GM13977 (cell line): ENCODE measurements around the gene DACT2.

Experiments used
- DNase-seq: peaks from one replicate; pipeline ENCODE4 v3.0.0; 2012; ENCODE audit warnings: low spot score
- in situ Hi-C: fragments of 300-500 bp; cut with MboI; formaldehyde crosslinking; loops from one replicate; pipeline ENCODE4 v1.12.0; 2022; ENCODE audit warnings: low sequenced_read_pairs, low pct_unique_long_range_greater_than_20kb, mixed read lengths, inconsistent platforms; ENCODE audit not compliant: unreplicated experiment
- TF ChIP-seq, protein P1 (sequence below): IDR thresholded peaks from 2 replicates; pipeline ENCODE4 v1.5.1; 2012; ENCODE audit warnings: mild to moderate bottlenecking, control low read depth; ENCODE audit not compliant: insufficient read depth; ENCODE audit errors: extremely low read depth, missing control alignments

Gene DACT2

DNA sequence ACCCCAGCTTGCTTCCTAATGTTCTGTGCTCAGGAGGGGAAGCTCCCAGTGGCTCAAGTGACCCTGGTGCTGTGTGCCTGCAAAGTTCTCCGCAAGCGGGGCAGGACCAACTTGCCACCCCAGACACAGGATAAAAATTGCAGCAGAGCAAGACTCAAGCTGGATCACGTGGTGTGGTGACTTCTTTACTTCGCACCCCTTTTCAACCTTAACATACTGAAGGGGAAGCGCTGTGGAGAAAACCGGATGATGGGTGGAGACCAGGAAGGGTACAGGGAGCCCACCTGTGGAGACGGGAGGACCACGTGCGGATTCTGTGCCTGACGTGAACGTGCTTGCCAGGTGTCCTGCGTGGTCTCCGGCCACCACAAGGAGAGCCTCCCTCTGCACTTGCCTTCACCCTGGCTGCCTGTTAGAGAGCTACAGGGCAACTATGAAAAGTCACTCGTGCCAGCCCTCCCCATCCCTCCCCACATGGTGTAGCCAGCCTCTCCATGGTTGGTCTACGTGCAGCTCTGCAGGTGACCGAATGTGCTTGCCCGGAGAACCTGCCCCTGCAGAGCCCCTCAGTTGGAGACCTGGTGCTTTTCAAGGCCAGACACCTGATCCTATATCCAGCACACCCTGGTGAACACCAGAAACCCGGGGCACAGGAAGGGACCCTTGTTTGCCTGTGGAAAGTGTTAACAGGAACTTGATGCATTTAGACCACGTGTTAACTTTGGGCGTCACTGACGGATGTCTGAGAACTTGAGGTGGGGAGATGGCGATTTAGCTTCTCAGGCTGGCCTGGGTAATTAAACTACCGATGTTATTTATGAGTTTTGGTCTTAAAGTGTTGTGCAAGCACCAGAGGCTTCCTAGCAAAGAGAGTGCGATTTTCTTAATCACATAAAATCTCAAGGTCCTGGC is 23.9 kb upstream of the DACT2 start:
- in situ Hi-C loops = no loop called here
- TF ChIP-seq, protein P1, sequence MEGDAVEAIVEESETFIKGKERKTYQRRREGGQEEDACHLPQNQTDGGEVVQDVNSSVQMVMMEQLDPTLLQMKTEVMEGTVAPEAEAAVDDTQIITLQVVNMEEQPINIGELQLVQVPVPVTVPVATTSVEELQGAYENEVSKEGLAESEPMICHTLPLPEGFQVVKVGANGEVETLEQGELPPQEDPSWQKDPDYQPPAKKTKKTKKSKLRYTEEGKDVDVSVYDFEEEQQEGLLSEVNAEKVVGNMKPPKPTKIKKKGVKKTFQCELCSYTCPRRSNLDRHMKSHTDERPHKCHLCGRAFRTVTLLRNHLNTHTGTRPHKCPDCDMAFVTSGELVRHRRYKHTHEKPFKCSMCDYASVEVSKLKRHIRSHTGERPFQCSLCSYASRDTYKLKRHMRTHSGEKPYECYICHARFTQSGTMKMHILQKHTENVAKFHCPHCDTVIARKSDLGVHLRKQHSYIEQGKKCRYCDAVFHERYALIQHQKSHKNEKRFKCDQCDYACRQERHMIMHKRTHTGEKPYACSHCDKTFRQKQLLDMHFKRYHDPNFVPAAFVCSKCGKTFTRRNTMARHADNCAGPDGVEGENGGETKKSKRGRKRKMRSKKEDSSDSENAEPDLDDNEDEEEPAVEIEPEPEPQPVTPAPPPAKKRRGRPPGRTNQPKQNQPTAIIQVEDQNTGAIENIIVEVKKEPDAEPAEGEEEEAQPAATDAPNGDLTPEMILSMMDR = no peak
- no peak for DNase-seq

DNA sequence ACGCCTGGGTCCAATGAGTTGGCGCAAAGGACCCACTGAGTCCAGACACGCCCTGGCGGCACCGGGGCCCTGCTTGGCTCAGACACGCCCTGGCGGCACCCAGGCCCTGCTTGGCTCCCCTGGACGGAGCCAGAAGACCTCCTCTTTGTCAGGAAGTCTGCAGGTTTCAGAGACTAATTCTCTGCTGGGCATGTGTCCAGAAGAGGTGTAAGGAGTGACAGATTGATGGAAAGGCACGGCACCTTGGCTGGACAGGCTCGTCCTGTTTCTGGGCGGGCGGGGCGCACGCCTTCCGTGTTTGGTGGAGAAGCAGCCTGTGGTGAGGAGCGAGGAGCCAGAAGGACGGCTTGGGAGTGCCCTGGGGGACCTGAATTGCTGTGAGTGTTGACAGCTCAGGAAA is 23.1 kb upstream of the DACT2 start:
- DNase-seq = no peak
- in situ Hi-C loops = no loop called here
- TF ChIP-seq, protein P1 = no peak

DNA sequence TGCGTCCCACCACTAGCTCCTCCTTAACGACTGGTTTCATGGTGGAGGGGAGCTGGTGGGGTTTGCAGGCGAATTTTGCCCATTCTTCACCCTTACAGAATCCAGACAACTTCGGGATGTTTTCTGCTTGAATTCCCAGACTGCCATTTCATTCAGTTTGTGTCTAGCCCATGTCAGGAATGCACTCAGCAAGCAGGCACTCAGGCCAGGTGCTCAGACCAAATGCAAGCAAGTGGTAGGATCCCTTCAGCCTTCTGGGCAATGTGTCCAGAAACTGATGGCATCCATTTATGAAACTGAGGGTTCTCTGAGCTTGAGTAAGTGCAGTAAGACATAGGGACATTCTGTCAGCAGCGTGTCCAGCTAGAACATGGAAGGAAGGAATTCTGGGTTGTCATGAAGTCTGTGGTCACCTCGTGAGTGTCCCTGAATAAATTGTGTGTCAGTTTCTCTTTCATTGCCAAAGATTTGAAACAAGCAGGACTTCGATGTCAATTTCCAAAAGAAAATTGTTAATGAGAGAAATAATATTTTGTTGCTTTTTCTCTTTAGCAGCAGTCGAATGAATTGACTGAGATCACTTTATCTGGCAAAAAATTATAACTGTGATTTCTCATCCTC is 21.8 kb upstream of the DACT2 start:
- TF ChIP-seq, protein P1 = no peak
- no peak for DNase-seq
- in situ Hi-C loops = no loop called here

DNA sequence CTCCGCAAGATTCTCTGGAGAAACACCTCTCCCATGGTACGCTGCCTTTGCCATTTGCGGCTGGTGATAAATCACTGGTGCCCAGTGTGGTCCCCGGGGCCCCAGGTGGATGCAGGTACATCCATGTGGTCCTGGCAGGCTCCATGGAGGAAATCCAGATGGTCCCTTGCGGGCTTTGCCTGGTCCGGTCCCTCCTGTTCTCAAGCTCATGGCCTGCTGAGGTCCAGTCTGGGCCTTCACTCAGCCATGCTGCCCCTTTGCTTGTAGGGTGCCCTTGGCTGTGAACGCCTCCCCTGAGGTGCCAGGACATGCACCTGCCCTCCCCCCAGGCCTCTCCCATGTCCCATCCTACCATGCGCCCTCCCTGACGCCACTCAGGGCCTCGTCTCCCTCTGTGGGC is 21.2 kb upstream of the DACT2 start:
- TF ChIP-seq, protein P1 = no peak
- in situ Hi-C loops = no loop called here
- no peak for DNase-seq

DNA sequence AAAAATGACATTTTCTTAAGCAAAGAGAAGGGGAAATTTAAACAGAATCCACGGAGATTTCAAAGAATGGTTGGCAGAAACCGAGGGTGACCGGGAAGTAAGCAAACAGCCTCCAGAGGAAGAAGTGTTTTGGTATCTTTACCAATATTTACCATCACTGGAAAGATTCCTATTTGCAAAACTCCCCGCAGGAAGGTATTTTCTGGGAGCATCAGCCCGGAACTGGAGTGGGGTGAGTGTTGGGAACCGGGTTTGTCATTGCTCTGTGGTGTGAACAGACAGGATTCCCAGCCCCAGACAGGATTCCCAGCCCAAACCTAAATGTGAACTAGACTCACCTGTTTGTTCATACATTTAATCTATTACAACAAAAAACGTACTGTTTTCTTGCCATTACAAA is 19.2 kb upstream of the DACT2 start:
- in situ Hi-C loops = no loop called here
- TF ChIP-seq, protein P1 = no peak
- DNase-seq = no peak

DNA sequence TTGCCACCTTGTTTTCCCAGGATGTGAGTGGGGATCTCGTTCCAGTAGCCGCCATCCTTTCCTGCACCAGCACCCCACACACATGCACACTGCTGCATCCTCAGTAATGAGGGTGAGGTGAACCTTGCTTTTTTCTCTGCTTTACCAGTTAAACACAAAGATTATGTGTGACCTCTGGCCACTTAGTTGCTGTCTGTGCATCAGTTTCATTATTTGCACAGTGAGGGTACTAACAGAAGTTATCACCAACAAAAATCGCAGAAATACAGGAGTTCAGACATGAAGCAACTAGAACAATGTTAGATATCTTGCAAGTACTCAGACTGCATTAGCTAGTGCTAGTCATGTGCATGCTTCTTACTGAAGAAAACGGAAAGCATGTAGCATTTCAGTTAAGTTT is 17.4 kb upstream of the DACT2 start:
- in situ Hi-C loops = no loop called here

More for the DNA sequence above, 17.4 kb upstream of the DACT2 start:
- TF ChIP-seq, protein P1 = no peak
- DNase-seq = no peak
